AG04449 (cell line): ENCODE data around the gene MED29.

ENCODE experiments used
- CTCF ChIA-PET: fragments of 350-600 bp; formaldehyde crosslinking; extraction: SDS; loops from one replicate; lab custom pipeline; 2021; ENCODE audit warnings: antibody characterized with exemption; lab: Yijun Ruan, JAX
- POLR2A ChIA-PET: fragments of 400-600, 350-600 bp; formaldehyde crosslinking; extraction: SDS; loops from one replicate; lab custom pipeline; 2020; ENCODE audit warnings: antibody characterized with exemption, inconsistent platforms; lab: Yijun Ruan, JAX
- DNase-seq: peaks from one replicate; pipeline ENCODE4 v3.0.0-alpha.2; 2010; ENCODE audit warnings: low read depth, low spot score
- H3K4me3 ChIP-seq: 2 replicates; pipeline ENCODE4 v1.5.1; 2011; ENCODE audit warnings: low read depth, mild to moderate bottlenecking, control low read depth, low read length
- TF ChIP-seq, protein P1 (sequence below): IDR thresholded peaks from one replicate; pipeline ENCODE4 v1.5.1; 2011; ENCODE audit warnings: mild to moderate bottlenecking, moderate library complexity, low read length, control low read depth, inconsistent platforms; ENCODE audit not compliant: insufficient read depth; ENCODE audit errors: missing control alignments

Gene MED29

DNA sequence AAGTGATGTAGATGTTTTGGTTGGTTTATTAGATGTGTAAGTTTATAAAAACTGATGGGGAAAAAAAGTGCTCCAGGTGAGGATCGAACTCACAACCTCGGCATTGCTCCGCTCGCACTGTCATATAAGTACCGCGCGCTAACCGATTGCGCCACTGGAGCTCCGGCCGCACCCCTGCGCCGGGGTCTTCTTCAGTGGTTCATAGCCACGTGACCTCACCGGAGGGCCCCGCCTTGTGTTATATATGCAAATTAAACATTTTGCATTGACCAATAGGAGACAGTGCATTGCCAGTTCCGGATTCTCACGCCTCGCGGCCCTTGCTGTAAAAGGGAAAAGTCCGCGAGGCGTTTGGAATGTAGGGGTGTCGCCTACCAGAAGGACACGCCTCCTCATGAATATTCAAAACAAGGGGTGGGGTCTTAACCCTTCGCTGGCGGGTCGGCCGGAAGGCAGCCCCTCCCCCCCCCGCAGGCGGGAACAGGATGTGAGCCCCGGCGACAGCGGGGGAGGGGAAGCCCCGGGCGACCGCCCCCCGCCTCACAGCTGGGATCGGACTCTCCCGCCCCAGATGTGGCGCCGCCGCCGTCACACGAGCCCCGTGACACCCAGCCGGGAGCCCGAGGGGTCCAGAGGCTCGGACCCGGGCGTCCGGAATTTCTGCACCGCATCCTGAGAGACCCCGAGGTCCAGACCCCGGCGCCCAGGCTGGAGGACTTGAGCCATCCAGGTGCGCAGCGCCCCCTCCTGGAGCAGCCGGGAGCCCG, 21.1 kb downstream of the MED29 start, which contains the start of gene PLEKHG2:
PLEKHG2 (plus strand) TSS at position 570 of the 767 bp plus-strand sequence. CDS start 1,418 bp downstream, outside the sequence.
- peak; percentile 99 for DNase-seq
- peak within 1 kb of the TSS; percentile 87 for H3K4me3 ChIP-seq
- TF ChIP-seq, protein P1, sequence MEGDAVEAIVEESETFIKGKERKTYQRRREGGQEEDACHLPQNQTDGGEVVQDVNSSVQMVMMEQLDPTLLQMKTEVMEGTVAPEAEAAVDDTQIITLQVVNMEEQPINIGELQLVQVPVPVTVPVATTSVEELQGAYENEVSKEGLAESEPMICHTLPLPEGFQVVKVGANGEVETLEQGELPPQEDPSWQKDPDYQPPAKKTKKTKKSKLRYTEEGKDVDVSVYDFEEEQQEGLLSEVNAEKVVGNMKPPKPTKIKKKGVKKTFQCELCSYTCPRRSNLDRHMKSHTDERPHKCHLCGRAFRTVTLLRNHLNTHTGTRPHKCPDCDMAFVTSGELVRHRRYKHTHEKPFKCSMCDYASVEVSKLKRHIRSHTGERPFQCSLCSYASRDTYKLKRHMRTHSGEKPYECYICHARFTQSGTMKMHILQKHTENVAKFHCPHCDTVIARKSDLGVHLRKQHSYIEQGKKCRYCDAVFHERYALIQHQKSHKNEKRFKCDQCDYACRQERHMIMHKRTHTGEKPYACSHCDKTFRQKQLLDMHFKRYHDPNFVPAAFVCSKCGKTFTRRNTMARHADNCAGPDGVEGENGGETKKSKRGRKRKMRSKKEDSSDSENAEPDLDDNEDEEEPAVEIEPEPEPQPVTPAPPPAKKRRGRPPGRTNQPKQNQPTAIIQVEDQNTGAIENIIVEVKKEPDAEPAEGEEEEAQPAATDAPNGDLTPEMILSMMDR = peak; percentile 84
- POLR2A ChIA-PET = interaction anchor here (0.8 to 2.3 kb wide), 10 partner anchors 8 to 70 kb away, joined by 4 to 49 read pairs (median 6); partner anchors contain the start of genes MED29, PAF1, RPS16 and SAMD4B
- CTCF ChIA-PET = interaction anchor here (0.7 to 2.2 kb wide), 15 partner anchors 9 to 290 kb away, joined by 3 to 102 read pairs (median 7); partner anchors contain the start of genes MED29, PAF1 and RPS16

DNA sequence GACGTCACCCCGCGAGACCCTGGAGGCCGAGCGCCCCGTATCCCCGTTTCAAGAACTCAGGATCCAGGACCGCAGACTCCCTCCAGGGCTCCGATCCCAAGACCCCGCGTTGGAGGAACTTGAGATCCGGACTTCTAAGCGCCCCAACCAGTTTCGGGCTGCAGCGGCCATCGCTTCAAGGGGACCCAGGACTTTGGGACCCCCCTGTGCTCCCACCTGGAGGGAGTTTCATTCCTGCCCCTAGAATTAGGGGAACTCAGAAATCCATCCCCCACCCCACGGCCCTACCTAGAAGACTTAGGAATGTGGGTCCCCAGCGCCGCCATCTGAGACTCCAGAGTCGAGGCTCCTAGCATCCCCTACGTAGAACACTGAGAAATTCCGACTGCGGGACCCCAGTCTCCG, 21.7 kb downstream of the MED29 start:
- H3K4me3 ChIP-seq = peak overlapping the region; percentile 87
- CTCF ChIA-PET = interaction anchor here (2.0 to 2.2 kb wide), 2 partner anchors 14 to 16 kb away, joined by 20 to 102 read pairs; no protein-coding TSS in a partner anchor
- POLR2A ChIA-PET = interaction anchor here (1.1 to 4.4 kb wide), 6 partner anchors 9 to 23 kb away, joined by 3 to 49 read pairs (median 14); partner anchors contain the start of gene RPS16
- TF ChIP-seq, protein P1 = no peak
- DNase-seq = no peak

DNA sequence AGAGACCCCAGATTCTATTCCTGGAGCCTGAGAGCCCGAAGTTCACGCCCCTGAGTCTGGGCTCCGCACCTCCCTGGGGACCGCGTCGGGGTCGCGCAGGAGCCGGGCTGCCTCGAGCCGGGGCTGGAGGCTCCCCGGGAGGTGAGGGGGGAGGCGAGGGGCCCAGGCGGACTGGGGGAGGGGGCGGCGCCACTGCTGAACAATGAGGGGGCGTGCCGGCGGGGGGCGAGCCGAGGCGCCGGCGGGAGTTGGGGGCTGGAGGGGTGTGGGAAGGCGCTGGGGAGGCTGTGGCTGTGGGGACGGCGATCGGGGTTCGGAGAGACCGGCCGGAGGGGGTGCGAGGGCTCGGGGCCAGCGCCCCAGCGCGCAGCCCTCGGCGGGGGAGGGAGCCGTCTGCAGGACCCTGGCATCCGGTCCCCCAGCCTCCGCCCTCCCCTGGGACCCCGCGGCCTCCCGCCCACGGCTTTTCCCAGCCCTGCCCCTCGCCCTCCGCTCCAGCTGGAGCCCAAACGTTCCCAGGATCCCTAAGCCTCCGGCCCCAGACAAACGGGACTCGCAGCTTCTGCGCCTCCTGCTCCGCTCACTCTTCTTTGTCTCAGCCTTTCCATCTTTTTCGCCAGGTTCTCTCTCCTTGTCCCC, 22.2 kb downstream of the MED29 start:
- CTCF ChIA-PET = interaction anchor here (1.7 to 4.4 kb wide), 3 partner anchors 14 to 22 kb away, joined by 8 to 26 read pairs (median 20); partner anchors contain the start of genes MED29 and PAF1

DNA sequence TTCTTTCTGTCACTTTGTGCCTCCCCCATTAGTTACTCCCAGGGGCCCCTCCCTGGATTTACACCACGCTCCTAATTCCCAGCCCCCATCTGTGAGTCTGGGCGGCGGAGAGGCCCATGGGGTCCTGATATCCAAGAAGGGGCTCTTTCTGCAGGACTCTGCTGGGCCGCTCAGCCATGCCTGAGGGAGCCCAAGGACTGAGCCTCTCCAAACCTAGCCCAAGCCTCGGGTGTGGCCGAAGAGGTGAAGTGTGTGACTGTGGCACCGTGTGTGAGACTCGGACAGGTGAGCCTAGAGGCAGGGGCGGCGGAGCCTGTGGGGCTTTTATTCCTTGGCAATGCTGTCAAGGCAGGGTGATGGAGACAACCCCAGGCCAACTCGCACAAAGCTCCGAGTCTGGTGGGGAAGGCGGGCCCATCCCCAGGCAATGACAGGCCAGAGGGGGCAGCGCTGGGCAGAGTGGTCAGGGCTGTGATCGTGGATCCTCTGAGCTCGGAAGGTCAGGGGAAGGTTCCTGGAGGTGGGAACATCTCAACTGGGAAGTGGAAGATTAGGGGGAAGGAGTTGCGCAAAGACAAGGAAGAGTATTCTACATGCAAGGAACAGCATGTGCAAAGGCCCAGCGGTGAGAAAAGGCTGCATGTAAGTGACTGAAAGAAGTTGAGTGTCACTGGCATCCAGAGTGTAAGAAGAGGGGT, 22.9 kb downstream of the MED29 start:
- peak overlapping the region; percentile 87 for H3K4me3 ChIP-seq
- ChIA-PET CTCF (interaction anchor here (0.5 to 4.4 kb wide), 9 partner anchors 11 to 126 kb away, joined by 3 to 26 read pairs (median 3); partner anchors contain the start of genes EID2, EID2B, MED29 and PAF1), POLR2A (interaction anchor here (1.1 to 4.4 kb wide), 4 partner anchors 10 to 21 kb away, joined by 3 to 31 read pairs (median 12); partner anchors contain the start of gene RPS16)
- TF ChIP-seq, protein P1 = peak; percentile 37
- DNase-seq = no peak

More for the DNA sequence above, 22.2 kb downstream of the MED29 start:
- DNase-seq = no peak
- TF ChIP-seq, protein P1 = no peak
- POLR2A ChIA-PET = interaction anchor here (1.1 to 4.4 kb wide), 4 partner anchors 10 to 22 kb away, joined by 3 to 31 read pairs (median 12); partner anchors contain the start of gene RPS16
- H3K4me3 ChIP-seq = peak overlapping the region; percentile 87

DNA sequence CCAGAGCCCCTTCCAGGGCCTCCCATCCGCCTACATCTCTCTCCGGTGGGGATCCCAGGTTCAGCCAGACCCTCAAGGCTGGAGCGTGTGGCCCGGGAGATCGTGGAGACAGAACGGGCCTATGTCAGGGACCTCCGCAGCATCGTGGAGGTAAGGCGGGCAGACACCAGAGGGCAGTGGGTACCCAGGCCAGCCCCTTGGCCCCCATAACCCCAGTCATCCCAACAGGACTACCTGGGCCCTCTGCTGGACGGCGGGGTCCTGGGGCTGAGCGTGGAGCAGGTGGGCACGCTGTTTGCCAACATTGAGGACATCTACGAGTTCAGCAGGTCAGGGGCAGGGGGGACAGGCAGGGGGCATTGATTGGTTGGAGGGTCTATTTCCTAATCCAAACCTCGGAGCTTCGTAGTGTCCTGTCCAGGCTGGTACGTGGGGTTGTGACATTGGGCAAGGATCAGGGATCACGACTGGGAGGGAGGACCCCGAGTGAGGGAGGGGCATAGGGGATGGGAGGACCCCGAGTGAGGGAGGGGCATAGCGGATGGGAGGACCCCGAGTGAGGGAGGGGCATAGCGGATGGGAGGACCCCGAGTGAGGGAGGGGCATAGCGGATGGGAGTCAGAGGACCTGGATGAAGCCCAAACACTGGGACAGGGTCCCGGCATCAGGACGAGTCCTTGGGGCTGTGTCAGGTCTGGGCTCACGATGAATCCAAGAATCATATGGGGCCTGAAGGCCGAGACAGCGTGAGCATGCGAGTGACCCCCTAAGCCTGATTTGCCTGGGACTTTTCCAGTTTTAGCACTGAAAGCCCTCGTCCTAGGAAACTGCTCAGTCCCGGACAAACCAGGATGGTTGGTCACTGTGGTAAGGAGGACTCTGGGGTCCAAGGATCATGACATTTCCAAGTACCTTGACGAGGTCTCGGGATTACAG, 24.2 kb downstream of the MED29 start:
- TF ChIP-seq, protein P1 = no peak
- CTCF ChIA-PET = interaction anchor here (0.6 to 4.4 kb wide), 12 partner anchors 10 to 125 kb away, joined by 3 to 26 read pairs (median 4); partner anchors contain the start of genes EID2, EID2B, MED29 and PAF1
- POLR2A ChIA-PET = interaction anchor here (1.8 to 4.4 kb wide), 3 partner anchors 9 to 20 kb away, joined by 8 to 31 read pairs (median 16); partner anchors contain the start of gene RPS16
- H3K4me3 ChIP-seq = peak overlapping the region; percentile 87
- DNase-seq = no peak
